Glomerular visceral epithelial cell (primary cell): ENCODE measurements around the gene EMILIN1.
"Not testable (repeated sequence)": the region's sequence is repeated elsewhere in the genome, so short reads cannot be mapped to it uniquely, and the experiment has no call there.

Source experiments
- DNase-seq: peaks from one replicate; pipeline ENCODE4 v3.0.0-alpha.2; 2016; ENCODE audit errors: extremely low spot score

EMILIN1 gene

GRCh38 chr2:27094353-27094984, 16.1 kb downstream of the EMILIN1 start:
- no peak for DNase-seq

- DNase-seq = no peak
Measured at GRCh38 chr2:27095427-27095744, 17.0 kb downstream of the EMILIN1 start.

GRCh38 chr2:27095745-27096651, 17.6 kb downstream of the EMILIN1 start:
- no peak for DNase-seq

- DNase-seq = no peak
Measured at GRCh38 chr2:27096748-27097297, 18.4 kb downstream of the EMILIN1 start.

- no peak for DNase-seq
Measured at GRCh38 chr2:27097341-27097740, 18.9 kb downstream of the EMILIN1 start.

- DNase-seq = no peak
Measured at GRCh38 chr2:27099334-27099955, 21.0 kb downstream of the EMILIN1 start.

- no peak for DNase-seq
Measured at GRCh38 chr2:27100036-27100435, 21.6 kb downstream of the EMILIN1 start.

GRCh38 chr2:27102329-27102728, 23.9 kb downstream of the EMILIN1 start:
- no peak for DNase-seq

GRCh38 chr2:27105981-27106380, 27.6 kb downstream of the EMILIN1 start:
- DNase-seq = no peak

GRCh38 chr2:27108221-27108620, 29.8 kb downstream of the EMILIN1 start:
- DNase-seq = no peak

GRCh38 chr2:27109083-27109482, 30.7 kb downstream of the EMILIN1 start:
- no peak for DNase-seq

- not testable (repeated sequence) for DNase-seq
Measured at GRCh38 chr2:27110603-27111352, 32.4 kb downstream of the EMILIN1 start.

GRCh38 chr2:27111392-27112078, 33.1 kb downstream of the EMILIN1 start:
- not testable (repeated sequence) for DNase-seq

GRCh38 chr2:27115519-27115918, 37.1 kb downstream of the EMILIN1 start:
- no peak for DNase-seq

- DNase-seq = no peak
Measured at GRCh38 chr2:27117995-27118524, 39.6 kb downstream of the EMILIN1 start.

- DNase-seq = no peak
Measured at GRCh38 chr2:27118525-27119329, 40.3 kb downstream of the EMILIN1 start, which contains the start of gene CGREF1. TSS of gene CGREF1 (minus strand) at chr2:27119128. CDS start at chr2:27104366, 14,762 bp downstream.

- DNase-seq = not testable (repeated sequence)
Measured at GRCh38 chr2:27119330-27119670, 40.9 kb downstream of the EMILIN1 start.

GRCh38 chr2:27121906-27122305, 43.5 kb downstream of the EMILIN1 start:
- no peak for DNase-seq

GRCh38 chr2:27122791-27123190, 44.4 kb downstream of the EMILIN1 start:
- DNase-seq = no peak
